ENCODE measurements around the gene SND1.

SND1 gene

DNA sequence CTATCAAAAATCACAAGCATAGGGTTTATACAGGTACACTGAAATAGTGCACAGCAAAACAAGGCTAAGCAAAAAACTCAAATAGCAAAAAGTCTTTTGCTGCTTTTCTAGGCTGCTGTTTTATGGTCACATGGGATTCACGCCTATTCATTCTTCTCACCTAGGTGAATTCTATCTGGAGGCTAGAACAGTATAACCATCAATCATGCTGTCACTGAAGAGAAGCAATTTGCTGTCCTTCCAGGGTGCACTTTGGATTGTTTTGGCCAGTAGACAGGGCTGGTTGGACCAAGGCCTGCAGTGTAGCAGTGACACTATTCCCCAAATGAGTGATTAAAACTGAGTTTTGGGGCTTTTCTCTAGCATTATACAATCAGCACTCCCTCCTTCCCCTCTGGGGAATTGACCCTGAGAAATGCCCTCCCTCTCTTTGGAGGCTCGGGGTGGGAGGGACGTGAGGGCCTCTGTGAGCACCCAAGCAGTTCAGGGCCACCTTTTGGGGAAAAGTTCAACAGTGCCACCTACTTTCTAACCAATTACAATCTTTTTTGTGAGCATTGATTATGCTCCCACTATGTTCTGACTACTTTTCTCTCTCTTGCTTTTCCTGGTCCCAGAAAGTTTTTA, 16.2 kb upstream of the SND1 start:
- H3K4me3 Mint-ChIP-seq, result no peak overlapping the region
- no peaks in the 10 kb centered on the region for H3K36me3 Mint-ChIP-seq (ENCODE audit: low read depth)
- DNase-seq (ENCODE audit: low spot score), result no peak
- H3K27me3 Mint-ChIP-seq (ENCODE audit: low read depth), result peaks cover 31% of the 10 kb centered on the region
- H3K4me1 Mint-ChIP-seq (ENCODE audit: low read depth), result no peaks in the 10 kb centered on the region
- no peak overlapping the region for H3K27ac Mint-ChIP-seq
- no peaks in the 10 kb centered on the region for H3K9me3 Mint-ChIP-seq

DNA sequence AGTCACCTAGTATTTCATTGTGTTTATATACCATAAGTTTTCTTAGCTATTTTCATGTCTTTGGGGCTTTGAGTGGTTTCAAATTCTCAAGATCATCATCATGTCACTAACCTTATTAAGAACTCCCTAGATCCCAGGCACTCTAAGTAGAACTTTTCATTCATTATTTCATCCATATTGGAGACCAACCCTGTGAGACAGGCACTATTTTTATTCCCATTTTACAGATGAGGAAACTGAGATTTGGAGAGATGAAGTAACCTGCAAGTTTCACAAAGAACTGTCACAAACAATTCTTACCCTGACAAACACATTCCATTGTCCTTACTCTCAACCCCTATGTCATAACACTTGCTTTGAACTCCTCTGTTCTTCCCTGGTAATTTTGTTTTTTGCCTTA, 13.8 kb upstream of the SND1 start:
- Mint-ChIP-seq H3K36me3 (ENCODE audit: low read depth) (no peaks in the 10 kb centered on the region), H3K27me3 (ENCODE audit: low read depth) (peaks cover 30% of the 10 kb centered on the region), H3K9me3 (no peaks in the 10 kb centered on the region), H3K4me3 (no peak overlapping the region), H3K27ac (no peak overlapping the region), H3K4me1 (ENCODE audit: low read depth) (no peaks in the 10 kb centered on the region)
- DNase-seq (ENCODE audit: low spot score), result no peak

DNA sequence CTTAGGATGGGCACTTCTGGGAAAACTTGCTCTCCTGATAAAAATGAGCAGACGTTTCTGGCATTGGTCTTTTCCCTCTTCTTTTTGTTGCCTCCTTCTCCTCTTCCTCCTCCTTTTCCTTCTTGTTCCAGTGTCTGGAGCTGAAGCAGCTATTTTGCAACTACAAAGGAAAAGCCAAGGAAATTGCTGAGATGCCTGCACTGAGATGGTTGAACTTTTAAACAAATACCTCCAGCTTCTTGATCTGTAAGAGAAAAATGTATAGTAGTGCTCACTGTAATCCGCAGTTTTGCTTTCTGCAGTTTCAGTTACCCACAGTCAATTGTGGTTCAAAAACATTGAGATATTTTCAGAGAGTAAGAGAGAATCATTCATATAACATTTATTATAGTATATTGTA, 7.5 kb upstream of the SND1 start:
- DNase-seq (ENCODE audit: low spot score), result no peak
- Mint-ChIP-seq H3K4me1 (ENCODE audit: low read depth) (no peaks in the 10 kb centered on the region), H3K36me3 (ENCODE audit: low read depth) (no peaks in the 10 kb centered on the region), H3K9me3 (no peaks in the 10 kb centered on the region), H3K27ac (no peak overlapping the region), H3K4me3 (no peak overlapping the region), H3K27me3 (ENCODE audit: low read depth) (peaks cover 17% of the 10 kb centered on the region)

DNA sequence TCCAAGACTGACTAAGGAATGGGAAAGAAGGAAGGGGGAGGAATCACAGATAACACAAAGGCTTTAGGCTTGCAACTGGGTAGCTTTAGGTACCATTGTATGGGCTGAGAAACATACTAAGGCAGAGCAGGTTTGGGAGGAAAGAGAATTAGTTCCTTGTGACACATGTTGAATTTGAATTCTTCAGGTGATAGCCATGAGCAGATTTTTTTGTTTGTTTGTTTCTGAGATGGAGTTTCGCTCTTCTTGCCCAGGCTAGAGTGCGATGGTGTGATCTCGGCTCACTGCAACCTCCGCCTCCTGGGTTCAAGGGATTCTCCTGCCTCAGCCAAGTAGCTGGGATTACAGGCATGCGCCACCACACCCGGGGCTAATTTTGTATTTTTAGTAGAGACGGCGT, 4.4 kb upstream of the SND1 start:
- Mint-ChIP-seq H3K4me3 (no peak overlapping the region), H3K9me3 (no peaks in the 10 kb centered on the region)

DNA sequence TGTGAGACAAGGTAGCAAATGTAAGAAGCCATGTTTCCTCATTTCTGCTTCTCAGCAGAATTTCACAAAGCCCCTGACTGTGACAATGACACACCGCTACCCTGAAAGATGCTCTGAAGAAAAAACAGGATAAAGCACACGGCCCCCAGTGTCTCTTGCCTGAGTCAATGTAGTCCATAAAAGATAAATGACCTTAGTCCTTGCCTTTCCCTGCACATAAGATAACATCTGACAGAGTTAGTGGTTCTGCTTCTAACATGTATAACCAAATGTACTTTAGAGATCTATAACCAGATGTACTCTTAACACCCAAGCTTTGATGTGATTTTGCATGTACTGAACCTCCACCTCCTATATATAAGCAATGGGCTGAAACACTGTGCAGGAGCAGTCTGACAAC, 3.0 kb upstream of the SND1 start:
- H3K9me3 Mint-ChIP-seq, result no peaks in the 10 kb centered on the region
- H3K4me3 Mint-ChIP-seq, result no peak overlapping the region
- H3K4me1 Mint-ChIP-seq (ENCODE audit: low read depth), result peaks cover 20% of the 10 kb centered on the region
- DNase-seq (ENCODE audit: low spot score), result no peak
- H3K27ac Mint-ChIP-seq, result no peak overlapping the region
- peaks cover 5% of the 10 kb centered on the region for H3K27me3 Mint-ChIP-seq (ENCODE audit: low read depth)
- peaks cover 8% of the 10 kb centered on the region for H3K36me3 Mint-ChIP-seq (ENCODE audit: low read depth)

More for the DNA sequence above, 4.4 kb upstream of the SND1 start:
- H3K36me3 Mint-ChIP-seq (ENCODE audit: low read depth), result peaks cover 3% of the 10 kb centered on the region
- H3K4me1 Mint-ChIP-seq (ENCODE audit: low read depth), result peaks cover 7% of the 10 kb centered on the region
- peaks cover 8% of the 10 kb centered on the region for H3K27me3 Mint-ChIP-seq (ENCODE audit: low read depth)
- H3K27ac Mint-ChIP-seq, result no peak overlapping the region
- no peak for DNase-seq (ENCODE audit: low spot score)

DNA sequence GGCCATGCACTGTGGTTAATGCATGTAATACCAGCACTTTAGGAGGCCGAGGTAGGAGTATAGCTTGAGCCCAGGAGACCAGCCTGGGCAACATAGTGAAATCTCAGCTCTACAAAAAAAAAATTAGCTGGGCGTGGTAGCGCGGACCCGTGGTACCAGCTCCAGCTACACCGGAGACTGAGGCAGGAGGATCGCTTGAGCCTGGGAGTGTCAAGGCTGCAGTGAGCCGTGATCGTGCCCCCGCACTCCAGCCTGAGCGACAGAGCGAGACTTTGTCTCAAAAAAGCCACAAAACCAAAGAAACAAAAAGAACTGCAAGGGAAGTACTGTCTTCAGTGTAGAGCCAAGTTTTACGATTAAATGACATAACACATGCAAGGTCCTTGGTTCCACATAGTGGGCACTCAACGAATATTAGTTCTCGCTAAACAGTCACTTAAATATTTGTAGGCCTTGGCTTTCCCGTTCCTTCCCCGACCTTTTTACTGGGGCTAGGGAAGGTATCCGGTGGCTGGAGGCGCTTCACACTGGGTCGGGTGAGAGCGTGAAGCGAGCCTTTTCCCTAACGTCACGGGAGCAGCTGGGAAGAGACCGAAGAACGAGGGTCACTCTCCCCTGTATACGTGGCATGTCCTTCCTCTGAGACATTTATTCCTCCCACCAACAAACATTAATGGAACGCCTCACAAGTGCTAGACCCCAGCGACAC, 993 bp upstream of the SND1 start:
- Mint-ChIP-seq H3K4me1 (ENCODE audit: low read depth) (peaks cover 39% of the 10 kb centered on the region), H3K27me3 (ENCODE audit: low read depth) (peaks cover 5% of the 10 kb centered on the region), H3K4me3 (no peak overlapping the region), H3K27ac (peak overlapping the region; percentile 99), H3K9me3 (no peaks in the 10 kb centered on the region), H3K36me3 (ENCODE audit: low read depth) (peaks cover 25% of the 10 kb centered on the region)
- DNase-seq (ENCODE audit: low spot score), result no peak

DNA sequence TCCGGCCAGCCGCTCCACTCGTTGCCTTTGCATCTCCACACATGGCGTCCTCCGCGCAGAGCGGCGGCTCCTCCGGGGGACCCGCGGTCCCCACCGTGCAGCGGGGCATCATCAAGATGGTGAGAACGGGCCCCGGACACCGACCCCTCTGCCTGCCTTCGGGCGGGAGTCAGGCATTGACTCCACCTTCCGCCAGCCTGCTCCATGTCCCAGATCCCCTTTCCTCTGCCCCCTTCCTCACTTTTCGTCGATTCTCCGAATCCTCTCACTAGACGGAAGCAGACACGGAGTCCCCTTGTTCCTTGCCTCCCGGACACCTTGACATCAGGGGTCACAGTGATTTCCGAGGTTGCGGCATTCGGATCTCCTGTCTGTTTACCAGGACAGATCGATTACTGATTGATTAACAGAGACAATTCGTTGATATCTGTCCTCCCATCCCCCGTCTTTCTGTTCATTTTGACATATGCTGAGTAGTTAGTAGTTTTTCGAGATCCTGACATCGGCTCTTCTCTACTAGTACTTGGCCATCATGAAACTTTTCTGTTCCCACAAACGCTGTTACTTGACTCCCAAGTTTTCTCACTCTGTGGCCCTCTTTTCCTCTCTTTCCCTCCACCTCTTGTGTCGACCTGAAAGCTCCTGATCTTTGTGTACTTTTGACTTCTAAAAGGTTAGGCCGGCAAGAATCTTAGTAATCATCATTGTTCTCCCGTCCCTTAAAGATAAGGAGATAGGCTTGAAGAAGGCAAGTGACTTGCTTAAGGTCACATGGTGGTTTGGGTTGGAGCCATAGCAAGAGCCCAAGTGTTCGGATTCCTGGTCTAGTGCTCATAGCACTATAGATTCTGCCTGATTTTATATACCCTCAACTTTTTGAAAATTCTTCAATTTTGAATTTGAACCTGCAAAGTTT, 597 bp downstream of the SND1 start:
- Mint-ChIP-seq H3K9me3 (no peaks in the 10 kb centered on the region), H3K27ac (peak overlapping the region; percentile 99), H3K4me3 (no peak overlapping the region), H3K4me1 (ENCODE audit: low read depth) (peaks cover 45% of the 10 kb centered on the region), H3K36me3 (ENCODE audit: low read depth) (peaks cover 33% of the 10 kb centered on the region), H3K27me3 (ENCODE audit: low read depth) (no peaks in the 10 kb centered on the region)
- DNase-seq (ENCODE audit: low spot score), result no peak

DNA sequence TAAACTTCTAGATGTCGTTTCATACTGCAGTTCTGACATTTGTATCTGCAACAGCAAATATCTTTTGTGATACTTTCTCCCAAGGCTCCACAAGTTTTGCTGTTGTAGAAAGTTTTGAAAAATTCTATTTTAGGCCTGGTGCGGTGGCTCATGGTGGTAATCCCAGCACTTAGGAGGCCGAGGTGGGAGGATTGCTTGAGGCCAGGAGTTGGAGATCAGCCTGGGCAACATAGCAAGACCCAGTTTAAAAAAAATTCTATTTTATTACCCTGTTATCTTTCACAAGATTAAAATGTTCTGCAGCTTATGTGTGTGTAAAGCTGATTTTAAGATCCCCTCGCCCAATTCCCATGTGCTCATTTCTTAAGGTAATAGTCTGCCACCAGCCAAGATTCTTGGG, 1.4 kb downstream of the SND1 start:
- H3K27ac Mint-ChIP-seq, result peak overlapping the region; percentile 56
- H3K4me1 Mint-ChIP-seq (ENCODE audit: low read depth), result peaks cover 46% of the 10 kb centered on the region
- H3K9me3 Mint-ChIP-seq, result no peaks in the 10 kb centered on the region
- no peak for DNase-seq (ENCODE audit: low spot score)
- peaks cover 35% of the 10 kb centered on the region for H3K36me3 Mint-ChIP-seq (ENCODE audit: low read depth)
- no peaks in the 10 kb centered on the region for H3K27me3 Mint-ChIP-seq (ENCODE audit: low read depth)
- no peak overlapping the region for H3K4me3 Mint-ChIP-seq

DNA sequence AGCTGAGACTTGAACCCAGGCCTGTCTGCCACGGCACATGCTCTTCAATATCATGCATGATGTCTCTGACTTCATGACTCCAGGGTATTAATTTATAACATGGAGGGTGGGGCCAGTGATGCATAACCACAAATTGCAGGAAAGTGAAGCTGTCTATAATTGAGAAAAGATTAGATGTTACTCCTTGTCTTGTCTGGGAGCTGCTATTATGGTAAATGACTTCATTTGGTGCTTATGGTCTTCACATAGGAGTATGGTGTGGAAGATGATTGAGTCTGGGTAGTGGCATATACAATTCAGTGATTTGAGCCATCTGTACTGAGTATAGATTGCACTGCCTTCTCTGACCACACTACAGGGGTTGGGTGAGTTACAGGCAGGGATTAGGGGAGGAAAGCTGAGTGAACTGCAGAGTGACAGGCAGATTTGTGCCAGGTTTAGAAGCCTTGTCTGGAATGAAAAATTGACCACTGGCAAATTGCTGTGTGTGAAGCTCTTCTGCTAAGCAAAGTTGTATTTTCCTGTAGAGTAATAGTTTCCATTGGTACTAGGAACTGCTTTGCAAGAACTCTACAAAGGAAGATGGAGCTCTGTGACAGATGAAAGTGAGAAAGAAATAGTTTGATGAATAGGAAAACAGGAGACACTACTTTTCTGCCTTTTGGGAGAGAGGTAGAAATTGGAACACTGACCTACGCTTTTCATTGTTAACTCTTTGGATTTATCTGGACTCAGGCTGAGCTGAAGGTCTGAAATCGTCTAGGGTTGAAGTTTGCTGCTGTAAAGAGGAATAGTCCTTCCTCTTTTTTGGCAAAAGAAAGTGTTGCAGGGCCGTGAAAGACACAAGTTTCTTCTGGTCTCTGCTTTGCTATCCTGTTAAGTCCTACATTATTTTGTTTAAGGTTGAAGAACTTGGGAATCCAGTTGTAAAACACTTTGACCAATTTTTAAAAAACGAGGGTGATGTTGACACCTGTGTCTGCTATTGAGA, 2.7 kb downstream of the SND1 start:
- H3K27ac Mint-ChIP-seq, result peak overlapping the region; percentile 32
- no peak for DNase-seq (ENCODE audit: low spot score)
- H3K4me1 Mint-ChIP-seq (ENCODE audit: low read depth), result peaks cover 51% of the 10 kb centered on the region

DNA sequence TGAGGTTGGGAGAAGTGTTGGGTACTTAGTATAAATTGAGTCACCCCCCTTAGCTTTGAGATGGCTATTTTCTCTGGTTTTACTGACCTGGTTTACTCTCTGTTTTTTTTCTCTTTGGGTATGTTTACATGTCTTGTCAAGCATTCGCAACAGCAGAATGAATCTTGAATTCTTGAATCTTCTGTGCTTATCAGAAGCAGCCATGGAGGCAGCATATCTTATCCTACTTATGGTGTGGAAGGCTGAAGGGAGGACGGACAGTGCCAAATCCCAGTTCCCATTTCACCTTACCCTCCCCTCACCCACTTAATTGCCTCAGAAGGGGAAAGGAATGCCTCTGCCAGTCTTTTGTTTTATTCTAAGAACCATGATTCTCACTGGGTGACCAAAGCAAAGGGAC, 3.7 kb downstream of the SND1 start:
- DNase-seq (ENCODE audit: low spot score), result no peak
- Mint-ChIP-seq H3K36me3 (ENCODE audit: low read depth) (peaks cover 48% of the 10 kb centered on the region), H3K4me3 (no peak overlapping the region), H3K4me1 (ENCODE audit: low read depth) (peaks cover 56% of the 10 kb centered on the region), H3K27me3 (ENCODE audit: low read depth) (no peaks in the 10 kb centered on the region), H3K27ac (no peak overlapping the region), H3K9me3 (no peaks in the 10 kb centered on the region)

More for the DNA sequence above, 2.7 kb downstream of the SND1 start:
- no peaks in the 10 kb centered on the region for H3K27me3 Mint-ChIP-seq (ENCODE audit: low read depth)
- peaks cover 40% of the 10 kb centered on the region for H3K36me3 Mint-ChIP-seq (ENCODE audit: low read depth)
- no peak overlapping the region for H3K4me3 Mint-ChIP-seq
- H3K9me3 Mint-ChIP-seq, result no peaks in the 10 kb centered on the region

DNA sequence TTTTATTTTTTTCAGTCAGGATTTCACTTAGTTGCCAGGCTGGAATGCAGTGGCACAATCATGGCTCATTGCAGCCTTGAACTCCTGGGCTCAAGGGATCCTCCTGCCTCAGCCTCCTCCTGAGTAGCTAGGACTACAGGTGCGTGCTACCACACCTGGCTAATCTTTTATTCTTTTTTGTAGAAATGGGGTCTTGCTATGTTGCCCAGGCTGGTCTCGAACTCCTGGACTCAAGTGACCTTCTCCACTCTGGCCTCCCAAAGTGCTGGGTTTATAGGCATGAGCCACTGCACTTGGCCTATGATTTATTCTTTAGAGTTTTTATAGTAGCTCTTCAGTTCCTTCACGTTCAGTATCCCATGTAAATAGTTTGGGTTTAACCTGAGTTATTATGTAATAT, 5.5 kb downstream of the SND1 start:
- Mint-ChIP-seq H3K4me1 (ENCODE audit: low read depth) (peaks cover 52% of the 10 kb centered on the region), H3K27ac (no peak overlapping the region), H3K27me3 (ENCODE audit: low read depth) (no peaks in the 10 kb centered on the region), H3K9me3 (no peaks in the 10 kb centered on the region), H3K4me3 (no peak overlapping the region), H3K36me3 (ENCODE audit: low read depth) (peaks cover 56% of the 10 kb centered on the region)
- no peak for DNase-seq (ENCODE audit: low spot score)

DNA sequence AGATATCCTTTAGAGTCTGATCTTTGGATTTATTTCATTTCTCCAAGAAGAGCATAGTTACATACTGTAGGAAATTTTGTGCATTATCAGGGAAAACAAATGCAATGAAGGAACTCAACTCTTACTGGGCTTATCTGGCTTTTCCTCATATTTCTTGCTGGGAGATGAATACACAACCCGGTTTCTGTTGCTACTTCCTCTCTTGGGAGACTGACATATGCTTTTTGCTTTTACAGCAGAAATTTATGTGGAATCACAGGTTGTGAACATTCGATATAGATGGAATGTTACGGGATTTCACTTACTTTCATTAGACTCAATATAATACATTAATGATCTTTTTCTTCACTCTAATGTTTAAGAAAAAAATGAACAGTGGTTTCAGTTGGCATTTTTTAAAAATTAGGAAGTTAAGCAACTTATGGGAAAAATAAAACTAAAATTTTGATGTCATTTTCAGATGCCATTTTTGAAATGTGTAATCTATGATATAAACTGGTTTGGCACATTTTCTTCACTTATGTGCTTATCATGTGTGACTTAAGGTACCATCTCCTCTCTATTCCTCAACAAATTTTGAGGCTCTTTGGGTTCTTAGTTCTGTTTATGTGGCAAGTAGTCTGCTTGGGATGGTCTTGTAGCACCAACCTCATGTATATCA, 7.1 kb downstream of the SND1 start:
- Mint-ChIP-seq H3K4me3 (no peak overlapping the region), H3K27me3 (ENCODE audit: low read depth) (no peaks in the 10 kb centered on the region), H3K4me1 (ENCODE audit: low read depth) (peaks cover 41% of the 10 kb centered on the region), H3K9me3 (no peaks in the 10 kb centered on the region), H3K36me3 (ENCODE audit: low read depth) (peaks cover 53% of the 10 kb centered on the region), H3K27ac (no peak overlapping the region)
- DNase-seq (ENCODE audit: low spot score), result no peak

DNA sequence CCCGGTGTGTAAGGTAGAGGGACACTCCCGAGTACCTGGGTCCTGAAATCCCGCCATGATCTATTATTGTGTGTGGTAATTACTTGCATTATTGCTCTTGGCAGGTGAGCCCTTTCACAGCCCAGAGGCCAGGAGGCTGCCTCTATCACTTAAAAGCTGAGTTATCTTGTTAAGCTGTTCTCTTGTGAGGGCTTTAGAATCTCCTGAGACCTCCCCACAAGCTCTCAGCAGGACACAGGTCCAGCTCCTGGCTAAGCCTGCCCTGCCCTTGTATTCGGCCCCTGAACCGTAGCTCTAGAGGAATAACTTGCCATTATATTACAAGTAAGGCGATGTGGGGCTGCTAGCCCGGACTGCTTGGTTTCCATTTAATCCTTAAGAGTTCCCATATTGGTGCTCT, 13.9 kb downstream of the SND1 start:
- Mint-ChIP-seq H3K4me3 (no peak overlapping the region), H3K9me3 (no peaks in the 10 kb centered on the region), H3K4me1 (ENCODE audit: low read depth) (peaks cover 26% of the 10 kb centered on the region), H3K36me3 (ENCODE audit: low read depth) (peaks cover 29% of the 10 kb centered on the region), H3K27me3 (ENCODE audit: low read depth) (no peaks in the 10 kb centered on the region), H3K27ac (no peak overlapping the region)
- no peak for DNase-seq (ENCODE audit: low spot score)
